Naive thymus-derived CD4-positive, alpha-beta T cell (primary cell): ENCODE results near the gene PRDM13. TPM values are rescaled to one million over a fixed set of nuclear protein-coding genes. Genes with fewer than 3 reads are reported as not detected.

Source experiments
- polyA plus RNA-seq, 2 donors: library from polyadenylated mRNA; unstranded; fragments of 300-500 nt; fragmentation: Illumina TruSeq; gene quantifications; one replicate each; pipeline ENCODE4 v1.2.3, GENCODE V29; 2021
- total RNA-seq, 6 experiments: library from RNA in 5 of 6; stranded (reverse) in 5 of 6; gene quantifications; 1 replicate in 5 of 6; 2 replicates in 1 of 6; pipeline ENCODE4 v1.2.3 and lab custom pipeline; 2021 to 2026

Gene PRDM13
- total and polyA plus RNA-seq, 7 experiments from 2014 or later = not detected

Other genes with a start within 250 kb of the PRDM13 start
- 1 to 10 TPM; 1.8 to 7.3 (median 4.2) TPM for gene COQ3, start 212.6 kb upstream of the PRDM13 start, total RNA-seq
- gene COQ3, start 212.6 kb upstream of the PRDM13 start, polyA plus RNA-seq = 10 to 100 TPM; 10.6 to 11.4 TPM
- 100 to 1,000 TPM; 146 to 423 (median 302) TPM for gene PNISR, start 181.5 kb upstream of the PRDM13 start, total RNA-seq
- 100 to 1,000 TPM in 1 of 2 donors, 10 to 100 TPM in 1; 75.2 to 102 TPM for gene PNISR, start 181.5 kb upstream of the PRDM13 start, polyA plus RNA-seq
- 10 to 100 TPM in 2 of 5 experiments, 1 to 10 TPM in 3; 4.9 to 10.8 (median 7.4) TPM for gene USP45, start 91.4 kb upstream of the PRDM13 start, total RNA-seq
- 1 to 10 TPM; 4.2 to 6.2 TPM for gene USP45, start 91.4 kb upstream of the PRDM13 start, polyA plus RNA-seq
- gene CCNC, start 38.2 kb upstream of the PRDM13 start, total RNA-seq = 10 to 100 TPM; 31.4 to 45.4 (median 37.3) TPM
- gene CCNC, start 38.2 kb upstream of the PRDM13 start, polyA plus RNA-seq = 10 to 100 TPM; 34.6 to 44.0 TPM